ENCODE measurements around the gene CD8B2. TPM values are rescaled to one million over a fixed set of nuclear protein-coding genes. Genes with fewer than 3 reads are reported as not detected.
"Not testable (repeated sequence)": the region's sequence is repeated elsewhere in the genome, so short reads cannot be mapped to it uniquely, and the experiment has no call there.

CD8B2 gene
- total RNA-seq = not detected
- polyA plus RNA-seq = not detected
- long read RNA-seq, donor 1 = 0 reads
- long read RNA-seq, donor 2 = 0 reads
- long read RNA-seq, donor 3 = 0 reads
- long read RNA-seq, donor 4 = 0 reads

GRCh38 chr2:106486551-106487385 lies at the start of gene CD8B2:
Gene CD8B2 (plus strand): TSS chr2:106487364. CDS start chr2:106487427, 63 bp downstream.
- H3K4me1 ChIP-seq (ENCODE audit: control insufficient read depth, insufficient read depth, low read length); H3K27me3 ChIP-seq (ENCODE audit: control insufficient read depth, insufficient read depth); H3K27ac ChIP-seq (ENCODE audit: low read length); DNase-seq; H3K4me3 ChIP-seq (ENCODE audit: low read length); ATAC-seq; intact Hi-C loops (cut with DNase I); H3K9me3 ChIP-seq (ENCODE audit: control insufficient read depth, low read length): not testable (repeated sequence)
- 13% methylated on average over 24 of the region's 39 CpGs for WGBS

DNA sequence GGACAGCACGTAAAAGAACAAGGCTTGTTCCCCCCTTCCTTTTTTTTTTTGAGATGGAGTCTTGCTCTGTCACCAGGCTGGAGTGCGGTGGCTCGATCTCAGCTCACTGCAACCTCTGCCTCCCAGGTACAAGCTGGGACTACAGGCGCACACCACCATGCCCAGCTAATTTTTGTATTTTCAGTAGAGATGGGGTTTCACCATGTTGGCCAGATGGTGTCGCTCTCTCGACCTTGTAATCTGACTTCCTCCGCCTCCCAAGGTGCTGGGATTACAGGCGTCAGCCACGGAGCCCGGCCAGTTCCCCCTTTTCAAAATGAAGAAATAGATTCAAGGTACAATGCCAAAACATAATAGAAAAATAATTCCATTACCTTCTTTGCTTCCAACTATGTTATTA lies 25.3 kb upstream of the CD8B2 start:
- H3K4me3 ChIP-seq (ENCODE audit: low read length); H3K4me1 ChIP-seq (ENCODE audit: control insufficient read depth, insufficient read depth, low read length); intact Hi-C loops (cut with DNase I); H3K27ac ChIP-seq (ENCODE audit: low read length); H3K27me3 ChIP-seq (ENCODE audit: control insufficient read depth, insufficient read depth); ATAC-seq; H3K9me3 ChIP-seq (ENCODE audit: control insufficient read depth, low read length): not testable (repeated sequence)
- 46% methylated on average over 10 of the region's 10 CpGs for WGBS
- DNase-seq = peak in 1 of 3 donors; percentile 33

GRCh38 chr2:106467516-106467915 lies 19.6 kb upstream of the CD8B2 start:
- H3K27ac ChIP-seq (ENCODE audit: low read length); H3K9me3 ChIP-seq (ENCODE audit: control insufficient read depth, low read length); H3K4me3 ChIP-seq (ENCODE audit: low read length); ATAC-seq; intact Hi-C loops (cut with DNase I); H3K4me1 ChIP-seq (ENCODE audit: control insufficient read depth, insufficient read depth, low read length); H3K27me3 ChIP-seq (ENCODE audit: control insufficient read depth, insufficient read depth): not testable (repeated sequence)
- WGBS = 95% methylated on average over 48 of the region's 49 CpGs
- peak in 1 of 3 donors; percentile 19 for DNase-seq

DNA sequence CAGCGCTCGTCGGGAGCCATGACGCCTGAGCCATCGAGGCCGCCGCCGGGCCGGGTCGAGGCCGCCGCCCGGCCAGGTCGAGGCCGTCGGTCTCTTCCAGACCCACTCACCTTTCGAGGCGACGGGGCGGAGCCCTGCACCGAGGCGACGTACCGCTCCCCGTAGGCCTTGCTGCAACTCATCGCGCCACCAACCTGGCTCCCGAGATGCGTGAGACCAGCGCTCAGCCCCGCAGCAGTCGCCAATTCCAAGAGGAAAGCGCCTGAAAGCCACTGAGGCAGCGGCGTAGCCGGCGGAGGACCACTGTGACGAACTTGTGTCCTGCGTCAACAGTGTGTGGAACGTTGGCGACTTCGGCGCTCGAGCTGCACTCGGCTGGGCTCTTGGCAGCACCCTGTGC lies 19.1 kb upstream of the CD8B2 start, which contains the start of gene RGPD3:
Gene RGPD3, minus strand, starts transcription at position 307 of the 400 bp plus-strand sequence. Its CDS starts 125 bp downstream, at position 182.
- intact Hi-C loops (cut with DNase I); H3K27ac ChIP-seq (ENCODE audit: low read length); H3K4me3 ChIP-seq (ENCODE audit: low read length); H3K4me1 ChIP-seq (ENCODE audit: control insufficient read depth, insufficient read depth, low read length); H3K27me3 ChIP-seq (ENCODE audit: control insufficient read depth, insufficient read depth); ATAC-seq; H3K9me3 ChIP-seq (ENCODE audit: control insufficient read depth, low read length): not testable (repeated sequence)
- DNase-seq = peak in 2 of 3 donors; percentile 51 to 55
- WGBS = 95% methylated on average over 45 of the region's 45 CpGs

GRCh38 chr2:106470658-106471057 lies 16.5 kb upstream of the CD8B2 start:
- H3K4me1 ChIP-seq (ENCODE audit: control insufficient read depth, insufficient read depth, low read length); H3K27me3 ChIP-seq (ENCODE audit: control insufficient read depth, insufficient read depth); H3K9me3 ChIP-seq (ENCODE audit: control insufficient read depth, low read length); H3K4me3 ChIP-seq (ENCODE audit: low read length); H3K27ac ChIP-seq (ENCODE audit: low read length); intact Hi-C loops (cut with DNase I): not testable (repeated sequence)
- WGBS = 2% methylated on average over 4 of the region's 4 CpGs
- ATAC-seq (peak in 1 of 2 donors; percentile 58), DNase-seq (peak; percentile 35 to 70 (median 65))

DNA sequence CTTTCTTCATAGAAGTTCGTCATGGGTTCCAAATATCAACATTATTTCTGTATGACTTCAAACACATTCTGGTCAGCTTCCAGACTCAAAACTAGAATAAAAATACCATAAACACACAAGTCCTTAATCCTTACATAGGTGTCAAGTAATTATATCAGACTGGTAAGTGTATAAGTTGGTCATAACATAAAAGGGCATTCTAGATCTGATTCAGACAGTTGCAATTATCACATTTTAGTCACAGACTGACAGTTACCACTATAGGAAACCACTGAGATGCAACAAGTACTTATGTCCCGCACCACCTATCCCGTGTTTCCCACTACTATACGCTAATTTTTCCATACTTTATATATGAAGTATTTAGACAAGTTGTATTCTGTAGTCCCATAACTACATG lies 9.5 kb upstream of the CD8B2 start:
- H3K27me3 ChIP-seq (ENCODE audit: control insufficient read depth, insufficient read depth); ATAC-seq; H3K4me1 ChIP-seq (ENCODE audit: control insufficient read depth, insufficient read depth, low read length); DNase-seq; H3K4me3 ChIP-seq (ENCODE audit: low read length); H3K27ac ChIP-seq (ENCODE audit: low read length); intact Hi-C loops (cut with DNase I); H3K9me3 ChIP-seq (ENCODE audit: control insufficient read depth, low read length): not testable (repeated sequence)
- WGBS = 74% methylated on average over 1 of the region's 4 CpGs

DNA sequence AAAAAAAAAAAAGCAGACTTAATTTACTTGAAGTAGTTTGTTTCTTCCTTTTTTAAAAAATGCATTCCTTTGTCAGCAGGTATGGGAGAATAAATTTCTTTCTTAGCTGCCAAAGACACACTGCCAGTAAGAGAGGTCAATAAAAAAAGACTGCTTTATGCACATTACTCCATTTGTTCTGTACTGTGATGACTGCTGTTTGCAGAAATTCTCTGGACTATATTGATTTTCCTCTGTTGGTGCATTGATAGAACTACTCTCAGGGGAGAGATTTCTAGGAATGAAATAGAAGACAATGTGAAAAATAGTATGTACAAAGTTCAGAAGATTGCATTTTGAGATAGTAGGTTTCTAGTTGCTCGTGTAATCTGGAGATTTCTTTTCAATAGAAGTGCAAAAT lies 7.6 kb upstream of the CD8B2 start:
- H3K27me3 ChIP-seq (ENCODE audit: control insufficient read depth, insufficient read depth); ATAC-seq; H3K4me1 ChIP-seq (ENCODE audit: control insufficient read depth, insufficient read depth, low read length); intact Hi-C loops (cut with DNase I); DNase-seq; H3K4me3 ChIP-seq (ENCODE audit: low read length); H3K9me3 ChIP-seq (ENCODE audit: control insufficient read depth, low read length); H3K27ac ChIP-seq (ENCODE audit: low read length): not testable (repeated sequence)
- no CpG with 5 or more reads among the region's 1 CpG for WGBS

DNA sequence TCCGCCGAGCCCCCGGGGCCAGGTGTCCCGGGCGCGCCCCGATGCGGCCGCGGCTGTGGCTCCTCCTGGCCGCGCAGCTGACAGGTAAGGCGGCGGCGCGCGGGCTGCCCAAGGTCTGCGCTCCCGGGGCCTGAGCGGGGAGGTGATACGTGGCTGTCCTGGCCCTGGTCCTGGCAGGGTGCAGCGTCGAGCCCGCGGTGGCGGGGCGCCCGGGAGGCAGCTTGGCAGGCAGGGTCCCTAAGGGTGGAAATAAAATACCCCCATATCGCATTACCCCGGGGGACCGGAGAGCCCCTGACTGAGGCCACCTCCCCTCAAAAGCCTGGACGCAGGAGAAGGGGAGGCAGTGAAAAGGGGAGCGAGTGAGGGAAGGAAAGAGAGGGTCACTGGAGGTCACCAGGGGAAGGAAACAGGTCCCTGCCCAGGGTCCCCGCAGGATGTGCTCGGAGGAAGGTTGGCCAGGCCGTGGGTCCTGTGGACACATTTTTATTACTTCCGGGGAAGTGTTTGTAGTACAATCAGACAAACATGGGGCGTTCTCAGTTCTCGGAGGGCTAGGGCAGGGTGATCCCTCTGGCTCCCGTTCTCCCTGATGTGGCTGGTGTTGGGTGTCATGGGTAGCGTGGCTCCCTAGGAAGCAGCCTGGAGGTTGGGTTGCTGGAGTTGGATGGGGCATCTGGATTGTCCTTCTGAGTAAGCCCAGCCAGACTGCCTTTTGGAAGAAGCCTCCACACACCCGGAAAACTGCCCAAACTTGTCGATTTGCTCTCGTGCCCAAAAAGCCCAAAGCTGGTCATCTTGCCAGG lies 425 bp downstream of the CD8B2 start:
- H3K4me1 ChIP-seq (ENCODE audit: control insufficient read depth, insufficient read depth, low read length); H3K9me3 ChIP-seq (ENCODE audit: control insufficient read depth, low read length); H3K4me3 ChIP-seq (ENCODE audit: low read length); DNase-seq; intact Hi-C loops (cut with DNase I); ATAC-seq; H3K27ac ChIP-seq (ENCODE audit: low read length); H3K27me3 ChIP-seq (ENCODE audit: control insufficient read depth, insufficient read depth): not testable (repeated sequence)
- WGBS = 20% methylated on average over 44 of the region's 44 CpGs

- ATAC-seq; DNase-seq; intact Hi-C loops (cut with DNase I); H3K4me1 ChIP-seq (ENCODE audit: control insufficient read depth, insufficient read depth, low read length); H3K9me3 ChIP-seq (ENCODE audit: control insufficient read depth, low read length); H3K4me3 ChIP-seq (ENCODE audit: low read length); H3K27ac ChIP-seq (ENCODE audit: low read length); H3K27me3 ChIP-seq (ENCODE audit: control insufficient read depth, insufficient read depth): not testable (repeated sequence)
- WGBS = 70% methylated on average over 6 of the region's 6 CpGs
These were observed 2.5 kb downstream of the CD8B2 start for GRCh38 chr2:106489701-106490100.

GRCh38 chr2:106492399-106492798 lies 5.2 kb downstream of the CD8B2 start:
- DNase-seq; H3K4me1 ChIP-seq (ENCODE audit: control insufficient read depth, insufficient read depth, low read length); H3K27me3 ChIP-seq (ENCODE audit: control insufficient read depth, insufficient read depth); H3K27ac ChIP-seq (ENCODE audit: low read length); ATAC-seq; H3K4me3 ChIP-seq (ENCODE audit: low read length); intact Hi-C loops (cut with DNase I); H3K9me3 ChIP-seq (ENCODE audit: control insufficient read depth, low read length): not testable (repeated sequence)
- 70% methylated on average over 6 of the region's 6 CpGs for WGBS

DNA sequence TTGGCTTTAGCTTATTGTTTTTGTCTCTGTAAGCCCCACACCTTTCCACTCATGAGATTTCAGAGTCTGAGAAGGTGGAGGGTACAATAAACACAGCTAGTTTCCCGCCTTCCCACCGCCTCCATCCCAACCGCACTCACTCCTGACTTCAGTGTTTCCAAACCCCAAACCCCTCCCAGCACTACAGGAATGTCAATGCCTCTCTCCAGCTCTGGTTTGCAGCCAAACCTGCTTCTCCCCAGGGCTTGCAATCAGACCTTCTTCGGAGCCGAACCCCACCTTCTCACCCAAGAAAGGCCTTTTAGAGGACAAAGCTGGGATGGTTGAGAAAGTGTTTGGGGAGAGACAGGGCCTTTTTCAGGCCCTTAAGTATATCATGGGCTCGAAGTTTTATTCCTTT lies 5.7 kb downstream of the CD8B2 start:
- ATAC-seq (peak; percentile 16 to 20), DNase-seq (peak in 2 of 3 donors; percentile 24 to 75)
- H3K9me3 ChIP-seq (ENCODE audit: control insufficient read depth, low read length); H3K27me3 ChIP-seq (ENCODE audit: control insufficient read depth, insufficient read depth); H3K27ac ChIP-seq (ENCODE audit: low read length); H3K4me1 ChIP-seq (ENCODE audit: control insufficient read depth, insufficient read depth, low read length); H3K4me3 ChIP-seq (ENCODE audit: low read length); intact Hi-C loops (cut with DNase I): not testable (repeated sequence)
- 33% methylated on average over 6 of the region's 6 CpGs for WGBS

All from right cardiac atrium (tissue), 5 donors.